HG03039 (cell line): ENCODE measurements around the gene NR2F2.

Experiments used
- ATAC-seq: cut with Tn5 transposase; IDR thresholded peaks from one replicate; pipeline ENCODE4 v1.9.1; 2021; ENCODE audit warnings: mild to moderate bottlenecking, moderate library complexity; ENCODE audit not compliant: unreplicated experiment

Gene NR2F2

DNA sequence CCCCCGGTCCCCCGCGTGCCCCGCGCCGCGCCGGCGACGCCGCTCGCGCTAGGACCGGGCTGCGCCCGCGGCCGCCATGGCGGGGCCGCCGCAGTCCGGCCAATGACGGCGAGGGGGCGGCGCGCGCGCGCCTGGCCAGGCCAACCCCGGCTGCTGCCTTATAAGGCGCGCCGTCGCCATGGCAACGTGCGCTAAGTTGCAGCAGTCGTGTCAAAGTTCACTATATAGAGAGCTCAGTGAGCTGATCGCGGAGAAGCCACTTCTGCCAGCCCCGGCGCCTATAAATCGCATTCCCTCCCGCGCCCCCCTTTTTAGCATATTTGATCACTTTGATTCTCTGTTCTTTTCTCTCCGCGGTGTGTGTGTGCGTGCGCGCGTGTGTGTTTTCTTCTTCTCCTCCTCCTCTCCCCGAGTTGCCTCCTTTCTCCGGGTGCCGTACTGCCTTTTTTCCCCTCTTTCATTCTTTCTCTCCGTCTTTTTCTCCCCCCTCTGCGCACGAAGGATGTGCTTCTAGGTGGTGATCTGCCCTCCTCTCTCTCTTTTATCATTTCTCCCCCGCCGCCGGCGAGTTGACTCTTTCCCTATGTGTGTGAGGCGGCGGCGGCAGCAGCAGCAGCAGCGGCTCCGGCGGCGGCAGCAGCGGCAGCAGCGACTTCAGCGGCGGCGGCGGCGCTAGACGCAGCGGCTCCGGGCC is at the start of gene NR2F2:
Gene NR2F2, plus strand, starts transcription at position 251 of the 694 bp plus-strand sequence. CDS start 1,406 bp downstream, outside the sequence.
- peak; percentile 53 for ATAC-seq

DNA sequence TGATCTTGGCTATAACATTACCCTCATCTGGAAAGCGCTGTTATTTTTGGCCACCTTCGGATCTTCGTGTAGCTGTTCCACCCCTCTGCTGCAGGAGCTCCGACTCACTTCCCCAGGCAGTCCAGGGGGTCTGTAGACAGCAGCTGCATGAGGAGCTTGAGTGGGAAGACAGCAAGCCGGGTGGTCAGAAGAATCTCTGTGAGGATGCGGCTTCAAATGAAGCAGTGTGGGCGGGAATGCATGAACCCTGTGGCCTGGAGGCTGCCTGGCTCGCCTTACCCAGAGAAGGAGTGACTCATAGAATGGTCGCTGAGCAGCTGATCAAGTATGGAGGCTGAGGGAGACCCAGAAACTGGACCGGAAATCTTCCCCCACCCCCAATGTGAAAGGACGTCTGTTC is 45.2 kb upstream of the NR2F2 start:
- ATAC-seq, result no peak

DNA sequence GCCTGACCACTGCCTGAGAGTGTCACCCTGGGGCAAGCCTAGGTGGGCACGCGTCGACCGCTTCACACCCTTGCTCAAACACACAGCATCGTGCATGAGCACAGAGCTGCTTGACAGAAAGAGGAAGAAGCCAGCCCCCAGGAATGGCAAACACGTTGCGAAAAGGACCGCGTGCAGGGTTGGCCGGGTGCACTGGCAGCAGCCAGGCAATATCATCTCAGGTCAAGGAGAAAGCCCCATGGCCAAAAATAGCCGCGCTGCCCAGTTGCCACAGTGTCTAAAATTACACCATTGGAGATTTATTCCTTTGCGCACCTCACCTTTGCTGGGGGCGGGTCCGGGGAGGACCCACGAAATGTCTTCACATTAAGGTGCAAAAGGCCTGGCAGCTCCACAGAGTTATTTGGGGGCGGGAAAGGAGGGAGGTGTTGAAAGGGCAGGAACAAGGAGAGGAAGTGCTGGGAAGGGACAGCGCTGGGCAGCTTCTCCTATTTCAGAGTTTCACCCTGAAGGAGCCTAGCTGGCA is 44.7 kb upstream of the NR2F2 start:
- no peak for ATAC-seq

DNA sequence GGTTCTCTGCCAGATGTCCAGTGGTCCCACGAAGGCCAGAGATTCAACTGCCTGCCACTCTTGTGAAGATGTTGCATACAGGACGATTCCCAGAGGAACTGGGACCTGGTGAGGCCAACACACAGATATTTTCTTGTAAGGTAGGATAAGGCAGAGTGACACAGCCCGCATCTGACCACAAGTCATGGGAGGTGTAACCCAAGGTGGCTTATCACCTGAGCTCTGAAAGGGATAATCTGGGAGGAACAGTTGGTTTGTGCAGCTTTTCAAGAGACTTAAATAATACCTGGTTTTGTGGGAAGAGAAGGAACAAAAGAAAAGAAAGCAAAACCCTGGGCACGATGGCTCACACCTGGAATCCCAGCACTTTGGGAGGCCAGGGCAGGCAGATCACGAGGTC is 39.8 kb upstream of the NR2F2 start:
- ATAC-seq, result no peak

DNA sequence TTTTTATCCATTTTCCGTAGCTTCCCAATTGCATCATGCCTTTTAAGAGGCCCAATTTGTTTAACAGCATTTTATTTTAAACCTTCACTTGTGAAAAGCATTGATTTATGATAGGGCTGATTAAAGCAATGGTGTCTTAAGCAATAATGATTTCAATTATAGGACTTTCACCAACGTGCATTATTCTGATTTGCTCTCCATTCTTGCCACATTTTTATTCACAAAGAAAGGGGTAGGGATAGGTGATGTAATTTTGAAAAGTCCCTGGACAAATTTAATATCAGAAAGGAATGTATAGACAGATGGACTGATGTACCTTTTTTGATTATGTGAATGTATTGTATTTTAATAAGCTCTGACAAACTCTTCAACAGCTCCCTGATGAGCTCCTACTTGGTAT is 37.9 kb upstream of the NR2F2 start:
- no peak for ATAC-seq

DNA sequence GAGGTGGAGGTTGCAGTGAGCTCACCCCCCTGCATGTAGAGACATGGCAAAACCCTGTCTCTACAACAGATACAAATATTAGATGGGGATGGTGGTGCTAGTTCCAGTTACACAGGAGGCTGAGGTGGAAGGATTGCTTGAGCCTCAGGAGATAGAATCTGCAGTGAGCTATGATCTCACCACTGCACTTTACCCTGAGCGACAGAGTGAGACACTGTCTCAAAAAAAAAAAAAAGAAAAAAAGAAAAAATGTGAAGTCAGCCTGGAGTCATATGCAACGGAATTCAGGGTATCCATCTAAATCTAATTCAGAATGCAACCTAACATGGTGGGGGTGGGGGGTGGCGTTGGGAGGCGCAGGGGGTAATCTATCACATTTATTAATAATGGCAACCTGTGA is 37.1 kb upstream of the NR2F2 start:
- ATAC-seq, result no peak

DNA sequence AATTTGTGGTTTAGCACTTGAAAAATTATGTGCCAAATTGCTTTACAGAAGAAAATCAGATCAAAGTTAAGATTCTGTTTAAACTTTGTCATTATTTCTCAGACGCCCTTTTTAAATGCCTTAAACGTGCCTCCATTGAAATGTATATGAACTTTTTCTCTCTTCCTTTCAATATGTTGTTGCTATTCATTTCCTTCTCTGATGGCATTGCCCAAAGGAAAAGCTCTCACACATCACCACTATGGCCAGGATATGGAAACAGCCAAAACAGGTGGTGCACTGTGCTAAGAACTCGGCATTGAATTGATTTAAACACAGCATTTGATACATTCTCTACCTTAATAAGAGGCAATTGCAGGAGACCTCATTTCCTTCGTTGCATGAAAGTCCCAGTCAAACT is 35.7 kb upstream of the NR2F2 start:
- no peak for ATAC-seq

DNA sequence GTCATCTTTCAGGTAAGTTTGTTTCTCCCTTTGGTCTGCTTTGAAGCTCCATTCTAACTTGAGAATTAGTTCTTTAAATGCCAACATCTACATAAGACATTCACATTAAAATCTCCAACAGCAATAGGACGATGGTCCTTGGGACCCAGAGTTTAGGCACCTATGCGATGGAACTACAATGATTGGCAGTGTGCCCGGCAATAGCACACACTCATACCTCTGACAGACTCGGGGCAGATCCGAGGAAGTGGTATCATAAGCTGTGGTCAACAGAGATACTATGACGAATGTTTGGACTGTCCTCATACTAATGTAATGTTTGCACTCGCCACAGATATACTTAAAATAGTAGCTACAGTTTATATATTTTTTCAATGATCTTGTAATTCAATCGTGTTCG is 34.2 kb upstream of the NR2F2 start:
- ATAC-seq, result no peak

DNA sequence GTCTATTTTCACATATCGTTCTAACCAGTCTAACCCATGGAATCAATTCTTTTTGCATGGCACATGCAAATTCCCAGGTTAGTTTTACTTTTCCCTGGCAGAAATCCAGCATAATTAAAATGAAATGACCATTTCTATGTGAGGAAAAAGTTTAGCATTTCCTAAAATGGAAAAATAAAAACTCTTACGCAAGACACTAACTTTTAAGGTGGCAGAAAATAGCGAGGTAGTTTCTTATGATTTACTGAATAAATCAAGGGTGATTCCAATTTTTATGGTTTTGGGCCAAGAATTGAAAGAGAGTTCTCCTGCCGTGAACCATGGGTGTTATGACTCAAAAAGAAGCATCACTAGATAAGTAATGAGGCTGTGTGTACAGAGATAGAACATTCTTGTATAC is 32.7 kb upstream of the NR2F2 start:
- no peak for ATAC-seq

DNA sequence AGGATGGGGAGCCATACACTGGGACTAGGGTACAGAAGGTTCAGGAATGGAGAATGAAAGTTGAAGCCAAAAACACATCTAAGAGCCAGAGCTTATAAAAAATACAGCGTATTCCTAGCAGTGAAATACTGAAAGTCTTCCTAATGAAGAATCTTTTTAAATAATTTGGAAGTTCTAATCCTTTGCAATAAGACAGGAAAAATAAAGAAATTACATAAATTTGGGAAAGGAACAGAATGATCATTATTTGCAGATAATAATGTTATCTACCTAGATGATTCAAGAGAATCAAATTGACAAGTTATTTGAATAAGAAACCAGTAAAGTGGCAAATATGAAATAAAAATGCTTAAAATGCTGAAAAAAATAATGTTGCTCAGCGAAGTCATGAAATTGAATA is 32.3 kb upstream of the NR2F2 start:
- ATAC-seq, result no peak

DNA sequence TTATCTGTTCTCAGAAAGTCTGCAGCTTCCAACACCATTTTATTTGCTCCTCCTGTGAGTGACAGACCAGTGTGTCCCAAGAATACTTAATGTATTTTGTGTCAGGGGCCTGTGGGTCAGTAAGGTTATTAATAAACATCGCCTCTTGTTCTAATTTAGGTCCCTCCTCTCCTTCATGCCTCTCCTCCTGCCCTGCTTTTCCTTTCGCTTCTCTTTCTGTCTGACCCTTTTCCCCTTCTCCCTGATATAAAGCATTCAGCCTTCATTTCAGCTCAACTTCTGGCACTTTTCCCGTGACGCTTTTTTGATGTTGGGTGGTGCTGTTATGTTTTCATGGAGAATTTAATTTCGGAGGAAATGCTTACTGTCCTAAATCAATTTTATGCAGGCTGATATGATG is 29.7 kb upstream of the NR2F2 start:
- no peak for ATAC-seq

DNA sequence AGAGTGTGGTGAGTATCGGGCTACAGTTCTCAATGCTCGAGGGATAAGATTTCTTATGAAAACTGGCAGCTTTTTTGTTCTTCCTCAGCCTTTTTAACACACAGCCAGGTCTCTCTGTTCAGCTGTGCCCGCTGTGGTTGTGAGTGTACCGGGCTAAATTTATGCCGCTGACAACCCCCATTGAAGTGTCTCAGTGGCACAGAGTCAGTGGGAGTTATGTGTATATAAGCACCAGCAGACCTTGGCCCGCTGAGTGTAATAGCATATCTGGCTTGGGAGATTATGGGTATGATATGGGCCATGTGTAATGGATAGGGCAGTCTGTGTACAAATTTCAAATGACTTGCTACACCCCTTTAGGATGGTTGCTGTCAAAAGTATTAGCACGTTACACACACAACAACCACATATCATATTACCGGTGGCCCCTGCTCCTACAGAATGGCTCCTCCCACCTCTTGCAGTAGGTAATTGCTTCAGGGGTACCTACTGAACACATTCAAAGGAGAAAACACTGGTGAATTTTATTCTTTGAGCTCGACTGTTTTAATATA is 26.9 kb upstream of the NR2F2 start:
- no peak for ATAC-seq

DNA sequence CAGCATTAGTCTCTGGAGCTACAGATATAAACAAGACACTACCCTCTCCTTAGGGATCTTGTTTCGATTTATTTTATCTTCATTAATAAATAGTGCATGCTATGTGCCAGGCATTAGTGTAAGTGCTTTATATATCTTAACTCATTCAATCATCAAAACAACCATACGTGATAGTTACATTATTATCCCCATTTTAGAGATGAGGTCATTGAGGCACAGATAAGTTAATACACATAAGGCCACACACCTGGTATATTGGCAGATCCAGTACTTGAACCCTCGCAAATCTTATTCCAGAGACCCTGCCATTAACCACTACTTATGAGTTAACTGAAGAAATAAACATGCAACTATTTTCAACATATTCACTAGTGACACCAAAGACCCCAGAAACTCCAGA is 25.7 kb upstream of the NR2F2 start:
- ATAC-seq, result no peak

DNA sequence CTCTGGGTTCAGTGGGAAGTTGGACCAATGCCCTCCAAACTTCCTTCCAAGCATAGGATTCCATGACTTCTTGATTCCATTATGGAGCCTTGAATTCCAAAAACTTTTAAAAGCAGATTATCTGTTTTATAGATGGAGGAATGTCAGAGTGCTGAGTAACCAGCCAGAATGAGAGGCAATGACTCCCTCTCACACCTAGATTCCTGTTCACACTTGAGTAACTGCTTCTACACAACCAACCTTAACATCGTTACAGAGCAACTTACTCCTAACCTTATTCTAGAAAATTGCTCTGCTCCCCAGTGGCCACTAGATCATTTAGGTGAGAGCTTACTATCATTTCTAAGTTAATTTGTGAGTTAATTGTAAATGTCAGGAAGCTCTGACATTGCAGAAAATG is 24.2 kb upstream of the NR2F2 start:
- ATAC-seq, result no peak

DNA sequence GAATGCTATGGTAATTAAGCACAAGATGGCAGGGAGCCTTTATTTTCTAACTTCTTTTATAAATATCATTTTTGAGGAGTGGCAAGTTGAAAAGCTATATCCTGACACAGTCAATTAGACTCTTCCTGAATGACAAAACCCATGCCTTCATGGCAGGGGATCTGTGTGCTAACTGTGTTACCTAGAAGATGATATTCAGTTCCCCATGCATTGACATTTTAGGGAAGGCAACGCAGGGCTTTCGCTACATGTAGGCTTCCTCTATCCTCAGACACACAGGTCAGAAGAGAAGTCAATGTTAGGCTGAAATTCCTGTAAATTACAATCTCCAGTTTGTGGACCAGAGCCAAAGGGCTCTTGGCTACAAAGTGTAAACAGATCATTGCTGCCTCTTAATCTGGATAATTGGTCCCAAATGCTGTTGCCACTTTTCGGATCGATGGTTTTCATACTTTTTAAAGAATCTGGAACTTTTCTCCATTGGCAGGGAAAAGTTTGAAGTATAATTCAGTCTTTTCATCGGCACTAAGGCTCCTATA is 22.6 kb upstream of the NR2F2 start:
- ATAC-seq, result no peak

DNA sequence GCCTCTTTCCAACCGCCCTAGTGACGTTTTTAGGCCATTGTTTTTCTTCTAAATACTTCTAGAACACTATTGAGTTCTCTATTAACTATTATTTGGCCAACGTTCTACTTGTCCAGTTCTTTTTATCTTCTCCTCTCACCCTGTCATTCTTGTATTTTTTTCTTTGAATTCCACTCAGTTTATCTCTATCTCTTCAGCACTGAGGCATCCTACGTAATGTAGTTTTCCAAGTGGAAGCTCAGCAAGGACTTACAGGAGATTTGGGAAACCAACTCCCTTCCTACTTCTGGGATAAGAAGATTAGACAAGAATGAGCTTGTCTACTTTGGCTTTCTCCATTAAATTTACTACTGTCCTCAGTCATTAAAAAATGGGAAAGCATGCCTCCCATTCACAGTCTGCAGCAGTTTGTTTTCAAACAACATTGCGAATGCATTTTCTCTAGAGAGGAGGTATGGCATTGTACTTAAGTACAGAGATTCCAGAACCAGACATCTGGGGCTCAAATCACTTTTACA is 21.3 kb upstream of the NR2F2 start:
- ATAC-seq, result no peak

DNA sequence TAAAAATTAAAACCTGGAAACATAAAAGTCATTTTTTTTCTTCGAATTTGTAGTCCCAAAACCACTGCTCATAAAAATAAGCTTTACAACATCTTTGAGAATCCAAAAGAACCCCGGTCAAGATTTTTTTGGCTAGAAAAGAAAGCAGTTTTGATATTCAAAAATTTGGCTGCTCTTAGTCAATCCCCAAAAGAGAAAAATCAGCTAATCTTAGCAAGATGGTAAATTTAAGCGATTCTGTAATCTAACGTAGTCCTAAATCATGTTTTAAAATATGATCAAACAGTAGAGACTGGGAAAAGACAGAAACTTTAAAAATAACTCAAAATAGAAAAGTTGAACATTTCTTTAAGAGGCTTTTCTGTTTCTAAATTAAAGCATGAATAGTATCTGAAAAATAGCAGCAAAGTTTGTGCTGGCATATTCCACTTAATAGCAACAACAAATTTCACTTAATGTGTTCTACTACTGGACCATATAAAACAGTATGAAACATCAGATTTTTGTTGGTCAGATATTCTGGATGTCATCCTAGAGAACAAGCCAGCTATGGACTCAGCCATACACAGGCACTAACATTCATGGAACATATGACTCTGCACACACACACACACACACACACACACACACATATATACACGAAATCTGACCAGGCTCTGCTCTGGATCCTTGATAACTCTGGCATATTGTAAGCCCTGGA is 19.1 kb upstream of the NR2F2 start:
- ATAC-seq, result no peak

DNA sequence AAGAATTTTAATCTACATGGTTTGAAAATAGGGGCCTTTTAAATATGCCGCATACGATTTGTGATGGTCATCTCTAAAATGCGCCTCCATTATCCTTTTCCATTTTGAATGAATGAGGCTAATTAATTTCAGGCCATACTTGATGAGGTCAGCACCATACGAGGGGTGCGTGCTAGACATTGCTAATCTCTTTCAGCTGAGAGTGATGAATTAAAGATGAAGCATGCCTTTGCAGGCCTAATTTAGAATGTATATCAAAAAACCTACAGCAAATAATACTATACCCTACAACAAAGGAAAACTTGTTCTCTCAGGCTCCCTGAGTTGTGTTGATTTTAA is 18.6 kb upstream of the NR2F2 start:
- no peak for ATAC-seq

DNA sequence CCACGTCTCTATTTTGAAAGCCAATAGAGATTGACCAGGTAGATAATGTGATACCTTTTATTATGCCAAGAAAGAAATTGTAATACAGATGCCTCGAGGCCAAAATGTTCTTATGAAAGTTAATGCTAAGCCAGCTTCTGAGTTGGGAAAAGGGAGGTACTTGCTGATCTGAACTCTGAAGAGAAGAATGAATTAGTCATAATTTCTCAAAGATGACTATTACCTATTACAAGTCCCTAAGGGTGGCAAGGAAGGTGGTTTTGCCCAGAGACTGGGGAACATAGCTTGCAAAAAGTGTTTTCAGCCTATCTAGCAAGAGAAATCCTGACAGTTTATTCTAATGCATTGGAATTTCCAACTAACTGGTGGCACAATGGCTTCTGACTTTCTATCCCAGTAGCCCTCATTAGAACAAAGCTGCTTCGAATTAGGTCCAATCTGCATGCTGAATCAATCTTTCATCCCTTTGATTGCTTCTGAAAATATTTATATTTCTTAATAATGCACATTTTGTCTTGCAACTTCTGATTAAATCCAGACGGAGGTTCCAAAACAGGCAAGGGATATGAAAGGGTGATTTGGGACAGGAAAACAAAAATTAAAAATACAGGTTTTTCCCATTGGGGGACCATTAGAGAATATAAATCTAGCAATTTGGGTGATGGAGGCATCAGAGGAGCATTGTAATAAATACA is 17.7 kb upstream of the NR2F2 start:
- ATAC-seq, result no peak

DNA sequence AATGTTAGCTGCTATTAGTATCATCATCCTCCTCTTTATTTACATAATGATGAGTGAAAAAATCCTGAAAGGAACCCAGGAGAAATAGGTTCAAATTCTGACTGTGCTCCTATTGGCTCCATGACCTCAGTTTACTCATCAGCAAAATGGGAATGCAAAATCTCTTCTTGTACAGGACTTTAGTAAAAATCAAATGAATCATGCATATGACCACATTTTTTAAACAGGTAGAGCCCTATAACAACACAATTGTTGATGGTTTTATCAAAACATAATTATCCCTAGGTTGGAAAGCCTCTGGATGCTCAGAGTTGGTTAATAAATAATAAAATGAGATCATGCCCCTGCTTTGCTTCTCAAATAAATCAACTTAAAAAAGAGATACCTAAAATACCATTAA is 16.0 kb upstream of the NR2F2 start:
- ATAC-seq, result no peak

DNA sequence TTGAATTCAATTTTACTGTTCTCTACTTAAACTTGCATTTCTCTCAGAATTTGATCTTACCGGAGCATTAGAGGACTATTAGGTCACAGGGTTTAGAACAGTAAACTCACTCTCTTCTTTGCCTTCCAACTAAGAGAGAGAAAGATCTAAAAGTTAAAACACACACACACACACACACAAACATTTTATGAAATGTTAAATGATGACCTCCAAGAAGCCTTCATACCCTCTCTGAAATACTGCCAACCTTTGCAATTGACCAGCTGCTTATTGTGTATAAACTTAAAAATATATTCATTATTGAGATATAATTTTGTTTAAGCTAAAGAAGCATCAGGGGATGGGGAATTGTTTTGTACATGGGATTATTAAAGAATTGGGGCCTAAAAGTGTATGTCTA is 15.5 kb upstream of the NR2F2 start:
- ATAC-seq, result no peak
